Measurements from ENCODE around the gene CIRBP.

- no peak for TF ChIP-seq CTCF (conservative IDR thresholded peaks at IDR 0.05; ENCODE audit: low read depth, low read length)
- TF ChIP-seq EZH2 (IDR thresholded peaks at IDR 0.05; ENCODE audit: borderline replicate concordance, low read depth, low read length, poor library complexity, severe bottlenecking) = no peak
These were observed 32.0 kb upstream of the CIRBP start for GRCh38 chr19:1237027-1237659.

Data from A673 (cell line).